T1000 (cell line): ENCODE data around the gene ALDH1A3.

Experiments
- DNase-seq: peaks from one replicate; lab custom pipeline; 2025; ENCODE audit warnings: mixed read lengths; lab: John Stamatoyannopoulos, UW

ALDH1A3 gene

GRCh38 chr15:100881573-100882336, 2.1 kb downstream of the ALDH1A3 start:
- DNase-seq: no peak

GRCh38 chr15:100885116-100885515, 5.5 kb downstream of the ALDH1A3 start:
- no peak for DNase-seq

GRCh38 chr15:100885811-100886210, 6.2 kb downstream of the ALDH1A3 start:
- no peak for DNase-seq

GRCh38 chr15:100887211-100887913, 7.7 kb downstream of the ALDH1A3 start:
- DNase-seq: no peak

GRCh38 chr15:100889385-100890050, 9.9 kb downstream of the ALDH1A3 start:
- DNase-seq: peak; percentile 9

GRCh38 chr15:100890051-100890720, 10.6 kb downstream of the ALDH1A3 start:
- no peak for DNase-seq

GRCh38 chr15:100890850-100891249, 11.2 kb downstream of the ALDH1A3 start:
- no peak for DNase-seq

- no peak for DNase-seq
Observed at GRCh38 chr15:100891307-100892012, 11.8 kb downstream of the ALDH1A3 start.

GRCh38 chr15:100892013-100892355, 12.4 kb downstream of the ALDH1A3 start:
- DNase-seq: no peak

GRCh38 chr15:100893261-100893963, 13.8 kb downstream of the ALDH1A3 start:
- DNase-seq: no peak

GRCh38 chr15:100893964-100894295, 14.3 kb downstream of the ALDH1A3 start:
- no peak for DNase-seq

- DNase-seq: no peak
Observed at GRCh38 chr15:100895721-100896120, 16.1 kb downstream of the ALDH1A3 start.

- DNase-seq: no peak
Observed at GRCh38 chr15:100897221-100898151, 17.9 kb downstream of the ALDH1A3 start.

- no peak for DNase-seq
Observed at GRCh38 chr15:100898152-100898490, 18.5 kb downstream of the ALDH1A3 start.

- DNase-seq: no peak
Observed at GRCh38 chr15:100898661-100899462, 19.2 kb downstream of the ALDH1A3 start.

GRCh38 chr15:100899601-100900000, 20.0 kb downstream of the ALDH1A3 start:
- no peak for DNase-seq

- DNase-seq: no peak
Observed at GRCh38 chr15:100900136-100900794, 20.6 kb downstream of the ALDH1A3 start.

GRCh38 chr15:100900795-100901169, 21.2 kb downstream of the ALDH1A3 start:
- no peak for DNase-seq

GRCh38 chr15:100901296-100901695, 21.7 kb downstream of the ALDH1A3 start:
- no peak for DNase-seq
